CD4-positive, alpha-beta T cell treated with Interferon gamma for 1 hour (primary cell): ENCODE measurements around the gene LCE2D.
"Not testable (repeated sequence)": the region's sequence is repeated elsewhere in the genome, so short reads cannot be mapped to it uniquely, and the experiment has no call there.

Experiments used
- DNase-seq: peaks from one replicate; pipeline ENCODE4 v3.0.0-alpha.2; 2020

Gene LCE2D, protein sequence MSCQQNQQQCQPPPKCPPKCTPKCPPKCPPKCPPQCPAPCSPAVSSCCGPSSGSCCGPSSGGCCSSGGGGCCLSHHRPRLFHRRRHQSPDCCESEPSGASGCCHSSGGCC

DNA sequence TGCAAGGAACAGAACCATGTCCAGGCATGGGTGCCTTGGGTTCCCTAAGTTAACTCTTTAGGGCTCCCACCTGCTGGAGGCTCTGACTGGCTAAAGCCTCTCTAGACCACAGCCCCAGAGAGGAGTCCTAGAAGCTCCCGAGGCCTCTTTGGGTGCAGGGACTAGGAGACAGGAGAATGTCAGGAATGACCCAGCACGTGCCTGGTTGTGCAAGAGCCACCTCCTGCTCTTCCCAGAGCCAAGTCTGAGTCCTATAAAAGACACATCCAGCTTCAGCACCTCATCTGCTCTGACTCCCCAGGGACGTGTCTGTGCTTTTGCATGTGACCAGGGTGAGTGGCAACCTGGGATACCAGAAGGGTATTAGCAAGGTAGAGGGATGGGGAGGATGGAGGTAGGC lies at the start of gene LCE2D:
Gene LCE2D (plus strand): TSS at position 283 of the 400 bp plus-strand sequence. CDS start 726 bp downstream, outside the sequence.
- no peak for DNase-seq

DNA sequence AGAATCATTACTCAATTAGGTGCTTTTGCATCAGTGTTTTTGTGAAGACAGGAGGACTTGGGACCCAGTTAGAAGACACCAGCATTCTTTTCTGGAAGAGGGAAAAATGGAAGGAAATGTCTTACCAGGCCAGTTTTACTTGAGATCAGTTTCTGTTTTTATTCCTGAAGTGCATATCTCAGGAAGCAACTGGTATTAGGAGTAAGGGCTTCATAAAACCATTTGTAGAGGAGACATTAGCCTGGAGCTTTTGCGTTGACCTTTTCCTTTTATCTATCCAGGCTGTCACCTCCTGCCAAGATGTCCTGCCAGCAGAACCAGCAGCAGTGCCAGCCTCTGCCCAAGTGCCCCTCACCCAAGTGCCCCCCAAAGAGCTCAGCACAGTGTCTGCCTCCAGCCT lies 49.7 kb upstream of the LCE2D start, which contains the start of gene LCE3B:
Gene LCE3B (plus strand): TSS at position 301 of the 400 bp plus-strand sequence. CDS start 0 bp downstream, at position 301.
- DNase-seq: no peak

DNA sequence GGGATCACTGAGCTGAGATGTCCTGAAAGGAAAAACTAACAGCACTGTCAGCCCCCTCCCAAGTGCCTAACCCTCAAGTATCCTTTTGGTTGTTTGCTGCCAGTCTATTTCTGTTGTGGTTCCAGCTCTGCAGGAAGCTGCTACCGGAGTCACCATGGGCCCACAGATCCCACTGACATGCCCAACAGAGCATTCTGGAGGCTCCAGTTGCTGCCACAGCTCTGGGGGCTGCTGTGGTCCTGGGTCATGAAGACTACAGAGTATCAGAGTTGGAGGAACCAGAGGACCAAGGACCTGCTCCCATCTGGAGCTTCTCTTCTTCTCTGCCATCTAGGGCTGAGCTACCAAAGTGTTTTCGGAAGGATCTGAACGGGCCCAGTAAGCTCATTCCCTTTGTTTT lies 41.2 kb upstream of the LCE2D start:
- DNase-seq: no peak

DNA sequence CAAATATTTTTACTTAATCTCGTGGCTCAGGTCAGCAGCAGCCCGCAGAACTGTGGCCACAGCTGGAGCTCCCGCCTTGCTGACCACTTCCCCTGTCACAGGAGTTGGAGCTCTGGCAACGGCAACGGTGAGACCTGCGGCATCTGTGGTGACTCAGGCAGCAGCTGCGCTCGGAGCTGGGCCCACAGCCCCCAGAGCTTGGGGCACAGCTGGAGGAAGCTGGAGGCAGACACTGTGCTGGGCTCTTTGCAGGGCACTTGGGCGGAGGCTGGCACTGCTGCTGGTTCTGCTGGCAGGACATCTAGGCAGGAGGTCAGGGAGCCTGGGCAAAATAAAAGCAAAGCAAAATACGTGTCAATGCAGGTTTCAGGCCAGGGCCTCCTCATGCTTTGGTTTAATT lies 40.4 kb upstream of the LCE2D start, which contains the start of gene LCE3A:
Gene LCE3A (minus strand): TSS at position 301 of the 400 bp plus-strand sequence. CDS start 0 bp downstream, at position 301.
- DNase-seq: no peak

DNA sequence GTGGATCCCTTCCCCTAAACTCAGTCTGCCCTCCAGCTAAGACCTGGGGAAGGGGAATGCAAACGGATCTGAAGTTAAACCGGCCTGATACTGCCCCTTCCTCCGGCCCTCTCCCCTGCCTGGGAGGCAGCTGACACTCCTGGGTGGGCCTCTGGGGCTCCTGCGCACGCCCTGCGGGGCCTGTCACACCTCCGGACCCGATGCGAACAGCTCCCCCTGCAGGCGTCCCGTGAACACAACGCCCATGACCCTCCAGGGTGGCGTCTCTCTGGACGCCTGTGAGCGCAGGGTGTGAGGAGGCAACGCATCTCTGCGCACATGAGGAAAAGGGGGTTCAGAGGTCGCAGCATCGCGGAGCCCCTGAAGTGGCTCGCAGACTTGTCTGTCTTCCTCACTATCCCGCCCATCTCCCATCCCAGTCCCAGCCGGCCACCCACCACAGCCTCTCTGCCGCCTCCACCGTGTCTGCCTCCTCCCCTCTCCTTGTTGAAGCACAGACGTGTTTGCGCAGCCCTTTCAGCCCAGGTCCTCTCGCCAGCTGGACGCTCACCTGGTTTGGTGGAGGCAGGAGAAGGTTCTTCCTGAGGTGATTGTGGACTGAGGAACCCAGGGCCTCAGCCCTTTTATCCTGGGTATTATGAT lies 39.9 kb upstream of the LCE2D start:
- no peak for DNase-seq

DNA sequence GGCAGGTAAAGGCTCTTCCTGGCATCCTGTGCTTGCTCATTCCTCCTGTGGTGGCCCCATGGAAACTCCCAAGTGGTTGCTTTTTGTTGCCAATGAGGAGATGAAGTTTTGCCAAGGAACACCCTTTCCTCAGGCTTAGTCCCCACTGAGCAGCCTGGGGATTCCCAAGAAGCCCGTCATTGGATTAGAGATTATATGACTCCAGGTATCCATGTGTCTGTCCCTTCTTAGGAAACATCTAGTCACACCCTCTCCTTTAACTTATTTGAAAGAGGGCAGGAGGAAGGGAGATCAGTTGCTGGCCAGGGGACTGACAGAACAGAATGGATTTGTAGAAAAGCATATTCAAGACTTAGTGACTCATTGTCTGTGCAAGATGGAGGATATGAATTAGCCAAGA lies 36.4 kb upstream of the LCE2D start:
- no peak for DNase-seq

DNA sequence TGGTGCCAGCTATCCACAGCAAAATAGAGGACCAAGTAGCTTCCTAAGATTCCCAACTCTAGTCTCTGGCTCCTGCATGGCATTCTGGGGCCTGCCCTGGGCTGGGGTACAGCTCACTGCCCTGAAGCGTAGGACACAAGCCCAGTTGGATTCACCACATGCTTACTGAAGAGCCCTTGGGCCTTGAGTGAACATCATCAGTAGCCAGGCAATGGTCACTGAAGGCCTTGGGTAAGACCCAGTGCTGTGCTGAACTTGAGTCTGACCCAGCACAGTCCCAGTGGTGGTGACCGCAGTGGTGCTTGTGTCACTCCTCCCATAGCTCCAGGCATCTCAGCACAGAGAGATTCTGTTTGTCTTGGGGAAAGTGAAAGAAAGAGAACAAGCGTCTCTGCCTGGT lies 32.6 kb upstream of the LCE2D start:
- no peak for DNase-seq

DNA sequence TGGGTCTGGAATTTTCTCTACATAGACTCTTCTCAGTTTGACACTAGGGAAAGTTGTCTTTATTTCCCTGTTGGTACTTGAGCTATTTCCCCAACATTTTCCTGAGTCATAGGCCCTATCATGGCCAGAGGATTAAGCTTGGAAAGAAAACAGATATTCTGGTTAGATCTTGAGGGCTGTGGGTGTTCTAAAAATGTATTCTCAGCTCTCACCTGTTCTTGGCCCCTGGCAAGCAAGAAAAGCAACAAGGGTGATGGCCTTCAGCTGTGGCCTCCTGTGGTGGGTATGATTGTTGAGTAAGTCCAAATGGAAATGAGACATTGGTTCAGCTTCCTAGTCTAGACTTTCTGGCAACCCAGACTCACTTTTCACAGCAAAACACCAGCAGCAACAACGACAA lies 22.8 kb upstream of the LCE2D start:
- no peak for DNase-seq

DNA sequence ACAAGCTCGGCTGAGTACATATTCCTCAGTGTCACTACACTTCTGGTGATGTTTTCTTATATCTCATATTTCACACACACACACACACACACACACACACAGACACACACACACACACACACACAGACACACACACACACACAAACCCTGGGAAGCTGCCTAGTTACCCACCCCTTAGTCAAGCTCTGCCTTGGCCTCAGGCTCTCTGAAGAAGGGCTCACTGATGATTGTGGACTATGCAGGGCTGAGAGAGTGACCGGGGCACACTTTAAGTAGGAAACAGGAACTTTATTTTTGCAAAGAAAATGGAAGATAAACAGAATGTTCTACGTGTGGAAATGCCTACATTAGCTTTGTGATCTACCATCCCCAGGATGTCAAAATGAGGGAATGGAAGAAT lies 19.2 kb upstream of the LCE2D start:
- DNase-seq: no peak

DNA sequence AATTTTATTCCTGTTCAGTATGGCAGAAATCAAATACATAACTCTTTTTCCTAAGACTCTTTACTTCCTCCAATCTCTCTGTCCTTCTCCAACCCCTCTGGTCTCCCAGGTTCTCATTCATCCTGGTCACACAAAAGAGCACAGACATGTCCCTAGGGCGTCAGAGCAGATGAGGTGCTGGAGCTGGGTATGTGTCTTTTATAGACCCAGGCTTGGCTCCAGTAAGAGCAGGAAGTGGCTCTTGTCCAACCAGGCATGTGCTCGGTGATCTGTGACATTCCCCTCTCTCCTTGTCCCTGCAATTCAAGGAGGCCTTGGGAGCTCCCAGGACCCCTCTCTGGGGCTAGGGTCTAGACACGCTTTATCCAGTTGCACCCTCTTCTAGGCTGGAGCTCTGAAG lies 18.0 kb upstream of the LCE2D start:
- no peak for DNase-seq

DNA sequence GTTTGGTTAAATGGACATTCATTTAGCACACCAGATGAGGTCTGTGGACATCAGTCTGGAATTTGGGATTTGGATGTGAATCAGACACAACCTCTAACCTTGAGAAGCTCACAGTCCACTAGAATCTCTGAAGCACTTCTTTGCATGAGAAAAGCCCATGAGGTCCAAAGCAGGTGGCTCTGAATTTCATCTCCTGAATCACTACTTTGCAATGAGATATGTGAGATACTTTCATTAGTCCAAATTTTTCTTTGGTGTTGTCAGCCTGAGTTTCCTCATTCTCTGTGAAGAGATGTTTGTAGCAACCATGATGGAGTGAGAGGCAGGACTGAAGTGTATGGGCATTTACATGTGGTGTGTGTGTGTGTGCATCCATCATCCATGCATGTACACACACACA lies 16.5 kb upstream of the LCE2D start:
- no peak for DNase-seq

DNA sequence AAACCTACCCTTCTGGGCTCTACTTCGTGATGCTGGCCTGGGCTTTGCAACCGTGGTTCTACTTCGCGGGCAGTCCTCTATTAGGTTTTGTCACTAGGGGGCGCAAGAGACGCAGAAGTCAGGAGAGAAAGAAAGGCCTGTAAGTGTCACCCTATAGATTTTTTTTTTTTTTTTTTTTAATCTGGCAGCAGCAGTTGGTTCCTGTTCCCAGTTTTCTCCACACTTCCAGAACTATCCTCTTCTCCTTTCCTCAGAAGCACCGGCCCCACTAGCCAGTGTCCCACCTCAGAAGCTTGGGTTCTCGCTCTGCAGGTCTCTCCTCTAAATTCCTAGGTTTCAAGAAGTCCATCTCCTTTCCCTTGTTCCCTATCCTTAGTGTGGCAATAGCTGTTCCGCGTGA lies 9.1 kb upstream of the LCE2D start:
- DNase-seq: peak; percentile 10

DNA sequence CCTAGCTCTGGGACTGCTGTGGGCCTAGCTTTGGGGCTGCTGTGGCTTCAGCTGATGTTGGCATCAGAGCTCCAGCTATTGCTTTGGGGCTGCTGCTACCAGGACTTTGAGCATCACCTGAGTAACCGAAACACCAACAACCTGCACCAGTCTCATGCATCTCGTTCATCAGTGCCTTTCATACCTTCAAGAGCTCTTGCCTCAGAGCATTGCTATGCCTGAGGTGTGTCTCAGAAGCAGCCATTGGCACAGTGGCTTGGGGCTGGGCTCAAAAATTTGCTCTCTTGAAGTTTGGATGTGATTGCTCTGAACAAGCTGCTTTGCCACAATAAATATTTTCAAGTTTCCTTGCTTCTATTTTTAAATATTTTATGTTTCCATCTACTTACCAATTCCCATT lies 6.7 kb upstream of the LCE2D start:
- DNase-seq: no peak

DNA sequence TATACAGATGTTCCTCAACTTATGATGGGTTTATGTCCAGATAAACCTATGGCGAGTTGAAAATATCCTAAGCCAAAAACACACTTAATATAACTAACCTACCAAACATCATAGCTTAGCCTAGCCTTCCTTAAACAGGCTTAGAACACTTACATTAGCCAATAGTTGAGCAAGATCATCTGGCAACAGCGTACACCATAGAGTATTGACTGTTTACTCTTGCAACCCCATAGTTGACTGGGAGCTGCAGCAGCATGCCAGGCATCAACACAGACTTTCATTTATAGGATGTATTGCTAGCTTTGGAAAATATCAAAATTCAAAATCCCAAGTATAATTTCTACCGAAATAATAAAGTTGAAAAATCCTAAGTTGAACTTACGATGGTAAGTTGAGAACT lies 5.5 kb upstream of the LCE2D start:
- DNase-seq: no peak

DNA sequence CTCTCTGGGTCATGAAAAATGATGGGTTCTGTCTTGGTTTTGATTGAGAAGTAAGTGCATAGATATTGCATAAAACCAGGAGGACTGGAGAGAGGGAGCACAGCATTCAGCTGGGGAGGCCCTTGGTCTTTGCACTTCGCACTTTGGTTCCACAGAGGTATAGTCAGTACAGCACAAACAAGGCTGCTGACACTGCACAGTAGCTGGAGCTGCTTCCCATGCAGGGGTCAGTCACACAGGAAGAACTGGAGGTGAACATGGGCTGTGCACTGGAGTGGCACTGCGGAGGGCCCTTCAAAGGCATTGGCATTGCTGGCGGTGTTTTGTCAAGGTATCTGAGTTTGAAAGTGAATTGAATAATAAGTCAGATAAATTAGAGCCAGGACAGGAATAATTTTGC lies 4.5 kb upstream of the LCE2D start:
- DNase-seq: no peak

DNA sequence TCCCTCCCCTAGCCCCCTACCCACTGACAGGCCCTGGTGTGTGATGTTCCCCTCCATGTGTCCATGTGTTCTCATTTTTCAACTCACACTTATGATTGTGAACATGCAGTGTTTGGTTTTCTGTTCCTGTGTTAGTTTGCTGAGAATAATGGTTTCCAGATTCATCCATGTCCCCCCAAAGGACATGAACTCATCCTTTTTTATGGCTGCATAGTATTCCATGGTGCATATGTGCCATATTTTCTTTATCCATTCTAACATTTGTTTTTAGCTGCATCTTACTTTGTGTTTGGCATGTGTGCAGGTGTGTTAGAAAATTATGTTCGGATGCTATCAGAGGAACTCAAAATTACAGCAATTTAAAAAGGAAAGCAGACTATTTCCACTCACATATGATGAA lies 3.0 kb downstream of the LCE2D start:
- DNase-seq: not testable (repeated sequence)

DNA sequence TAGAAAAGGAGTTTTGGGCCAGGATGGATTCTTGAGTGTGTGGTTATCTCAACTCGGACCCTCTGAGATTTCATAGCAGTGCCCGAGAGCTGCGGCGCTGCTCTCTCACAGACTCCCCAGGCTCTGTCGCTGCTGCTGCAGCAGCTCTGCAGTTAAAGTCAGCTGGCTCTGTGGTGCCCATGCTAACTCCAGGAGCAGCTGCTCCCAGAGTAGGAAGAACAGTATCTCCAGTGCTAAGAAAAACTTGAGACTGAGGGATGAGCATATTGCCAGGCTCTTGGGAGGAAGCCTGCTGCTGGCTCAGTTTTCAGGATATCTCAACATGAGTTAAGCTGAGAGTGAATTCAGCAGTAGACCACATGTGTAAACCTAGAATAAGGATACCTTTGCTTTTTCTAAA lies 4.5 kb downstream of the LCE2D start:
- DNase-seq: no peak

DNA sequence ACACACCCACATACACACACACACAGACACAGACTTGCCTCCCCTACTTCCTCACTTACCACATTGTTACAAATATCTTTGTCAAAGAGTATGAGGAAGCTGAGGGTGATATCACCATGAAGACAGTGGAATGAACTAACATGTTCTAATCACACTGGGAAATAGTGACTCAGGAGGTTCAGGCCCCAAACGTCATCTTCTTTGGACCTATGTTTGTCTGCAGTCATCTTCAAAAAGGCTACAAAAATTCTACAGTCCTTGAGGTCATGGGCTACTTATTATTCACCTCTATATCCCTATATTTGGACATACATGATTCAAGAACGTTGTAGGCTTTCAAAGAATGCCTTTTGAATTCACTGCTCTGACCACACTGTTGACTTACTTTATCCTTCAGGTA lies 9.8 kb downstream of the LCE2D start:
- no peak for DNase-seq

DNA sequence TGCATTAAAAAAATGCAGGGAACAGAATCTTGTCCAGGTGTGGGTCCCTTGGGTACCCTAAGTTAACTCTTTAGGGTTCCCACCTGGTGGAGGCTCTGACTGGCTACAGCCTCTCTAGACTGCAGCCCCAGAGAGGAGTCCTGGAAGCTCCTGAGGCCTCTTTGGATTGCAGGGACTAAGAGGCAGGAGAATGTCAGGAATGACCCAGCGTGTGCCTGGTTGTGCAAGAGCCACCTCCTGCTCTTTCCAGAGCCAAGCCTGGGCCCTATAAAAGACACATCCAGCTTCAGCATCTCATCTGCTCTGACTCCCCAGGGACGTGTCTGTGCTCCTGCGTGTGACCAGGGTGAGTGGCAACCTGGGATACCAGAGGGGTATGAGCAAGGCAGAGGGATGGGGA lies 11.8 kb downstream of the LCE2D start, which contains the start of gene LCE2C:
Gene LCE2C (plus strand): TSS at position 297 of the 400 bp plus-strand sequence. CDS start 737 bp downstream, outside the sequence.
- not testable (repeated sequence) for DNase-seq

DNA sequence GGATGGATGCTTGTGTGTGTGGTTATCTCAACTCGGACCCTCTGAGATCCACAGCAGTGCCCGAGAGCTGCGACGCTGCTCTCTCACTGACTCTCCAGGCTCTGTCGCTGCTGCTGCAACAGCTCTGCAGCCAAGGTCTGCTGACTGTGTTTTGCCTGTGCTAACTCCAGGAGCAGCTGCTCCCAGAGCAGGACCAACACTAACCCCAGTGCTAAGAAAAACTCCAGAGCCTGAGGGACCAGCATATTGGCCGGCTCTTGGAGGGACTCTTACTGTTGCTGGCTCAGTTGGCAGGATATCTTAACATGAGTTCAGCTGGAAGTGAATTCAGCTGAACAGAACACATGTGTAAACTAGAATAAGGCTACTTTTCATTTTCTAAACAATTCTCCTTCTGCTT lies 16.3 kb downstream of the LCE2D start:
- no peak for DNase-seq

DNA sequence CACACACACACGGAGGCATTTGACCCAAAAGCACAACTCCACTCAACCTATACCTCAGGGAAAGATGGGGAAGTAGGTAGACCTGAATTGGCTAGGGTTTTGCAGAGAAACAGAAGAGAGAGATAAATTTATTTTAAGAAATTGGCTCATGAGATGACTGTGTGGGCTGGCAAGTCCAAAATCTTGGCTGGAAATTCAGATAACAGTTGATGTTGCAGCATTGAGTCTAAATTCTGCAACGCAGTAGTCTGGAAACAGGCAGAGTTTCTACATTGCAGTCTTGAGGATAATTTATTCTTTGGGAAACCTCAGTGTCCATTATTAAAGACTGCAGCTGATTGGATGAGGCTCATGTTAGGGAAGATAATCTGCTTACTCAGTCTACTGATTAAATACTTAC lies 18.4 kb downstream of the LCE2D start:
- no peak for DNase-seq

DNA sequence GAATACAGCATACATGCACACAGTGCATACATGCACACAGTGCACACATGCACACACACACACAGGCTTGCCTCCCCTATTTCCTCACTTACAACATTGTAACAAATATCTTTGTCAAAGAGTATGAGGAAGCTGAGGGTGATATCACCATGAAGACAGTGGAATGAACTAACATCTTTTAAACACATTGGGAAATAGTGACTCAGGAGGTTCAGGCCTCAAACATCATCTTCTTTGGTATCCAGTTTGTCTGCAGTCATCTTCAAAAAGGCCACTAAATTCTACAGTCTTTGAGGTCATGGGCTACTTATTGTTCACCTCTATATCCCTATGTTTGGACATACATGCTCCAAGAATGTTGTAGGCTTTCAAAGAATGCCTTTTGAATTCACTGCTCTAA lies 20.7 kb downstream of the LCE2D start:
- no peak for DNase-seq

DNA sequence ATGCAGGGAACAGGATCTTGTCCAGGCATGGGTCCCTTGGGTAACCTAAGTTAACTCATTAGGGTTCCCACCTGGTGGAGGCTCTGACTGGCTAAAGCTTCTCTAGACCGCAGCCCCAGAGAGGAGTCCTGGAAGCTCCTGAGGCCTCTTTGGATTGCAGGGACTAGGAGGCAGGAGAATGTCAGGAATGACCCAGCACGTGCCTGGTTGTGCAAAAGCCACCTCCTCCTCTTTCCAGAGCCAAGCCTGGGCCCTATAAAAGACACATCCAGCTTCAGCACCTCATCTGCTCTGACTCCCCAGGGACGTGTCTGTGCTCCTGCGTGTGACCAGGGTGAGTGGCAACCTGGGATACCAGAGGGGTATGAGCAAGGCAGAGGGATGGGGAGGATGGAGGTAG lies 22.6 kb downstream of the LCE2D start, which contains the start of gene LCE2B:
Gene LCE2B (plus strand): TSS at position 301 of the 400 bp plus-strand sequence. CDS start 721 bp downstream, outside the sequence.
- not testable (repeated sequence) for DNase-seq

DNA sequence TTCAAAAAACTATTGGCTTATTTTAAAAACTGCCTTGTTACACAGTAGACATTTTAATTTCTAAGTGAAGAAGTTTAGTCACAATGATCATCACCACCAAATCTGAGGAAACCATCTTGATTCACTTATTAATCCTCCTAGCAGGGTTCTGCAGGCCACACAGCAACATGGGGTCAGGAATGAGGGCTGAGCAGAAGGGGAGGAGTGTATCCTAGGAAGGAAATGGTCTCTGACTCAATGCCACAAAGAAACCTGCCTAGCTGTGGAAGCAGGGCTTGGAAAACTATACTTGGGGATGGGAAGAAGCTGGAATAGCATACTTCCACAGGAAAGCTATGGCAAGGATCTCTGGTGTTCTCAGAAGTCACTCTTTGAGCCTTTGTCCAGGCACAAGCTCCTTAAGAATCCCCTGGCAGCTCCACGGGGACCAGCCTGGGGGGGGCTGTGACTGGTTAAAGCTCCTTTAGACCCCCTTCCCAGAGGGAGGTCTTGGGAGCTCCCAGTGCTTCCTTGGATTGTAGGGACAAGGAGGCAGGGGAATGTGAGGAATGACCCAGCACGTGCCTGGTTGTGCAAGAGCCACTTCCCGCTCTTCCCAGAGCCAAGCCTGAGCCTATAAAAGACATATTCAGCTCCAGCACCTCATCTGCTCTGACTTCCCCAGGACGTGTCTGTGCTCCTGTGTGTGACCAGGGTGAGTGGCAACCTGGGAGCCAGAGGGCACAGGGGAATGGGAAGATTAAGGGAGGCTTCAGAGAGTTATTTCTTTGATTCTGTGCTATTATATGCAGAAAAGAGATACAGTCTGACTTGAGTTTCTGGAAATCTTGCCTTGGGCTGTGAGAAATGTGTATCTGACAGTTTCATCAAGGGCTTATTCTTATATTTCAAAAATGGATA lies 34.8 kb downstream of the LCE2D start, which contains the start of gene LCE2A:
Gene LCE2A (plus strand): TSS at position 645 of the 900 bp plus-strand sequence. CDS start 557 bp downstream, outside the sequence.
- no peak for DNase-seq
